H1 (cell line): ENCODE data around the gene EPB41L2. TPM values are rescaled to one million over a fixed set of nuclear protein-coding genes. Genes with fewer than 3 reads are reported as not detected.

Source experiments
- CTCF ChIA-PET: fragments of 300-600 bp; sonication (Branson Sonifier 250); formaldehyde crosslinking; loops from one replicate; lab custom pipeline; 2021; ENCODE audit not compliant: partially characterized antibody; lab: Charles Lee
- POLR2A ChIA-PET: fragments of 300-600 bp; sonication (Branson Sonifier 250); formaldehyde crosslinking; loops from one replicate; lab custom pipeline; 2021; ENCODE audit warnings: inconsistent platforms; ENCODE audit not compliant: partially characterized antibody; lab: Charles Lee
- DNase-seq, 2 experiments: peaks; one replicate each; pipeline versions ENCODE4 v3.0.0 to v3.0.0-alpha.2; 2010 to 2022; ENCODE audit warnings: low spot score in 2 of 2, low read depth in 1 of 2, mixed read lengths in 1 of 2
- FAIRE-seq: peaks from 2 replicates; lab custom pipeline; 2011; peaks lifted over from hg19 to GRCh38; lab: Jason Lieb, UNC
- H2AFZ ChIP-seq: 2 replicates; pipeline ENCODE4 v1.8.1; 2012; ENCODE audit warnings: low read length, inconsistent platforms
- H2AK5ac ChIP-seq: 2 replicates; pipeline ENCODE4 v1.6.1; 2013; ENCODE audit warnings: low read depth, low read length
- H2BK120ac ChIP-seq: replicated peaks from 2 replicates; pipeline ENCODE3; 2013; ENCODE audit warnings: low read depth, low read length, inconsistent platforms
- H2BK12ac ChIP-seq: 2 replicates; pipeline ENCODE4 v1.6.1; 2013; ENCODE audit warnings: low read depth, low read length
- H2BK15ac ChIP-seq: 2 replicates; pipeline ENCODE4 v1.6.1; 2013; ENCODE audit warnings: low read length
- H2BK20ac ChIP-seq: 2 replicates; pipeline ENCODE4 v1.6.1; 2013; ENCODE audit warnings: low read length
- H2BK5ac ChIP-seq: 2 replicates; pipeline ENCODE4 v1.6.1; 2013; ENCODE audit warnings: low read depth, low read length
- H3K14ac ChIP-seq: 2 replicates; pipeline ENCODE4 v1.6.1; 2013; ENCODE audit warnings: inconsistent platforms; ENCODE audit not compliant: insufficient read length
- H3K18ac ChIP-seq: 2 replicates; pipeline ENCODE4 v1.6.1; 2013; ENCODE audit warnings: low read length; ENCODE audit errors: extremely low read depth
- H3K23ac ChIP-seq: 2 replicates; pipeline ENCODE4 v1.6.1; 2013; ENCODE audit warnings: inconsistent platforms; ENCODE audit not compliant: insufficient read length
- H3K23me2 ChIP-seq: 2 replicates; pipeline ENCODE4 v1.6.1; 2013; ENCODE audit warnings: low read depth, low read length
- H3K27ac ChIP-seq: 2 replicates; pipeline ENCODE4 v1.6.1; 2011; ENCODE audit warnings: low read depth, low read length, inconsistent platforms
- H3K27me3 ChIP-seq, 4 experiments: replicated peaks in 1 of 4; 1 replicate in 1 of 4; 2 replicates in 3 of 4; pipeline versions ENCODE4 v1.6.1 to v1.8.1; 2011 to 2013; ENCODE audit warnings: low read length in 3 of 4, mild to moderate bottlenecking in 3 of 4, inconsistent platforms in 2 of 4, mixed read lengths in 2 of 4, moderate library complexity in 1 of 4; ENCODE audit not compliant: control insufficient read depth in 3 of 4, insufficient read depth in 3 of 4; ENCODE audit errors: extremely low read depth in 1 of 4
- H3K36me3 ChIP-seq, 4 experiments: 2 replicates each; pipeline versions ENCODE4 v1.6.1 to v1.8.1; 2011 to 2013; ENCODE audit warnings: mild to moderate bottlenecking in 4 of 4, low read length in 3 of 4, moderate library complexity in 2 of 4, control low read depth in 1 of 4, inconsistent platforms in 1 of 4; ENCODE audit not compliant: insufficient read depth in 4 of 4, control insufficient read depth in 2 of 4
- H3K4ac ChIP-seq: replicated peaks from 2 replicates; pipeline ENCODE3; 2013; ENCODE audit warnings: low read length, low read depth, mixed read lengths, inconsistent platforms; ENCODE audit not compliant: insufficient read length
- H3K4me1 ChIP-seq, 4 experiments: replicated peaks in 1 of 4; 1 replicate in 1 of 4; 2 replicates in 3 of 4; pipeline versions ENCODE4 v1.6.1 to v1.8.1; 2011 to 2013; ENCODE audit warnings: low read length in 3 of 4, inconsistent platforms in 2 of 4, mixed read lengths in 1 of 4; ENCODE audit not compliant: insufficient read depth in 4 of 4, control insufficient read depth in 3 of 4
- H3K4me2 ChIP-seq, 2 experiments: 2 replicates each; pipeline versions ENCODE4 v1.6.1 to v1.8.1; 2011 to 2013; ENCODE audit warnings: low read depth in 2 of 2, low read length in 2 of 2, control low read depth in 1 of 2, inconsistent platforms in 1 of 2, mild to moderate bottlenecking in 1 of 2; ENCODE audit not compliant: insufficient read depth in 1 of 2
- H3K4me3 ChIP-seq, 4 experiments: fragments of 200-600, 300-600 bp in 1 of 4; sonication (generic), shearing (Covaris generic), sonication (Bioruptor Twin) in 1 of 4; 2 replicates each; pipeline versions ENCODE4 v1.5.1 to v1.8.1; 2011 to 2016; ENCODE audit warnings: low read length in 4 of 4, low read depth in 3 of 4, control low read depth in 2 of 4, inconsistent platforms in 2 of 4, mild to moderate bottlenecking in 2 of 4, mixed read lengths in 1 of 4, moderate library complexity in 1 of 4; ENCODE audit not compliant: insufficient read depth in 2 of 4; ENCODE audit errors: extremely low read depth in 1 of 4
- H3K56ac ChIP-seq: replicated peaks from 2 replicates; pipeline ENCODE3; 2013; ENCODE audit warnings: low read depth, mild to moderate bottlenecking, mixed read lengths, low read length, inconsistent platforms; ENCODE audit not compliant: insufficient read length
- H3K79me1 ChIP-seq: 2 replicates; pipeline ENCODE4 v1.6.1; 2013; ENCODE audit warnings: low read depth, low read length, control low read depth
- H3K79me2 ChIP-seq, 2 experiments: 2 replicates each; pipeline versions ENCODE4 v1.6.1 to v1.8.1; 2012 to 2013; ENCODE audit warnings: low read length in 2 of 2, mild to moderate bottlenecking in 2 of 2, inconsistent platforms in 1 of 2; ENCODE audit not compliant: insufficient read depth in 2 of 2, control insufficient read depth in 1 of 2
- H3K9ac ChIP-seq, 4 experiments: replicated peaks in 1 of 4; 1 replicate in 1 of 4; 2 replicates in 3 of 4; pipeline versions ENCODE4 v1.6.1 to v1.8.1; 2011 to 2013; ENCODE audit warnings: low read depth in 3 of 4, low read length in 3 of 4, control low read depth in 2 of 4, mild to moderate bottlenecking in 2 of 4, moderate library complexity in 2 of 4, inconsistent platforms in 1 of 4; ENCODE audit errors: extremely low read depth in 1 of 4
- H3K9me3 ChIP-seq, 2 experiments: 2 replicates each; pipeline versions ENCODE4 v1.6.1 to v1.8.1; 2012 to 2013; ENCODE audit warnings: mild to moderate bottlenecking in 2 of 2, moderate library complexity in 2 of 2, control low read depth in 1 of 2, inconsistent platforms in 1 of 2, low read depth in 1 of 2, low read length in 1 of 2, mixed read lengths in 1 of 2; ENCODE audit not compliant: insufficient read depth in 2 of 2
- H4K20me1 ChIP-seq, 2 experiments: replicated peaks in 1 of 2; 2 replicates each; pipeline versions ENCODE3 to v1.8.1; 2011 to 2013; ENCODE audit warnings: inconsistent platforms in 2 of 2, low read length in 2 of 2, mild to moderate bottlenecking in 1 of 2; ENCODE audit not compliant: insufficient read depth in 2 of 2, control insufficient read depth in 1 of 2
- H4K5ac ChIP-seq: 2 replicates; pipeline ENCODE4 v1.6.1; 2013; ENCODE audit warnings: low read length, low read depth, mixed read lengths, inconsistent platforms; ENCODE audit not compliant: insufficient read length
- H4K8ac ChIP-seq: 2 replicates; pipeline ENCODE4 v1.8.0; 2013; ENCODE audit warnings: mild to moderate bottlenecking, moderate library complexity, low read length, inconsistent platforms; ENCODE audit not compliant: insufficient read depth; ENCODE audit errors: extremely low read depth
- H4K91ac ChIP-seq: replicated peaks from 2 replicates; pipeline ENCODE3; 2013; ENCODE audit warnings: low read length, mixed read lengths, inconsistent platforms; ENCODE audit not compliant: insufficient read length
- CHD1 ChIP-seq: IDR thresholded peaks from 2 replicates; pipeline ENCODE4 v1.6.1; 2012; ENCODE audit warnings: low read depth, low read length, improper control_type of control experiment
- MAFK ChIP-seq: IDR thresholded peaks from 2 replicates; pipeline ENCODE4 v1.6.1; 2012; ENCODE audit warnings: low read depth, mild to moderate bottlenecking, improper control_type of control experiment, low read length
- POLR2A ChIP-seq, 2 experiments: IDR thresholded peaks; 1 replicate in 1 of 2; 2 replicates in 1 of 2; pipeline ENCODE4 v1.6.1; 2011; ENCODE audit warnings: low read depth in 2 of 2, low read length in 2 of 2, mild to moderate bottlenecking in 2 of 2; ENCODE audit errors: control extremely low read depth in 1 of 2
- RBBP5 ChIP-seq: IDR thresholded peaks from 2 replicates; pipeline ENCODE4 v1.7.1; 2012; ENCODE audit warnings: low read depth, mild to moderate bottlenecking, inconsistent platforms, low read length, moderate library complexity, borderline replicate concordance
- RFX5 ChIP-seq: IDR thresholded peaks from 2 replicates; pipeline ENCODE4 v1.6.1; 2011; ENCODE audit warnings: low read depth, low read length, improper control_type of control experiment, borderline replicate concordance
- USF2 ChIP-seq: IDR thresholded peaks from 2 replicates; pipeline ENCODE4 v1.6.1; 2011; ENCODE audit warnings: low read length, improper control_type of control experiment
- WGBS, 2 experiments: shearing (Covaris generic) in 1 of 2; methylation state at CpG; one replicate each; pipeline versions ENCODE4 v1.1.6 to v1.1.7; 2013 to 2015; ENCODE audit warnings: low lambda C conversion rate in 2 of 2, mixed read lengths in 2 of 2, inconsistent platforms in 1 of 2, low coverage in 1 of 2, missing lambda C conversion rate in 1 of 2; ENCODE audit not compliant: insufficient replicate concordance in 2 of 2, insufficient coverage in 1 of 2, insufficient read length in 1 of 2; ENCODE audit errors: extremely low coverage in 1 of 2, missing lambda C conversion rate in 1 of 2; 5-methylcytosine and 5-hydroxymethylcytosine counted together
- polyA plus RNA-seq, 7 experiments: library from polyadenylated mRNA; depleted of rRNA in 3 of 7; stranded (reverse) in 5 of 7; unstranded in 2 of 7; fragments of >200 nt in 5 of 7; fragments of 200-250 nt in 2 of 7; gene quantifications; 1 replicate in 5 of 7; 2 replicates in 1 of 7; 4 replicates in 1 of 7; pipeline versions ENCODE4 v1.2.1 to v1.2.3, GENCODE V29; 2011 to 2013; ENCODE audit warnings: missing spikeins in 2 of 7, mixed read lengths in 2 of 7
- total RNA-seq: library from RNA; stranded (reverse); fragmentation: NEBNext Ultra II Directional; extraction: Animal tissue kit (Norgen Biotek cat#: 25700); gene quantifications from 2 replicates; pipeline ENCODE4 v1.2.1, GENCODE V29; 2021

The EPB41L2 gene
- total and polyA plus RNA-seq, 2 of the 8 experiments (the other 6 are each of a cell fraction or from before 2014, with no cell fraction given) = 22.5 to 123 TPM

GRCh38 chr6:130814506-130814905, 248.5 kb downstream of the EPB41L2 start:
- no peaks in the 10 kb centered on the region for H3K36me3 ChIP-seq
- no peak overlapping the region for H4K91ac ChIP-seq
- no peak overlapping the region for H3K56ac ChIP-seq
- no peak overlapping the region for H2BK120ac ChIP-seq
- no peak overlapping the region for H3K14ac ChIP-seq
- H2BK5ac ChIP-seq = no peak overlapping the region
- no peak overlapping the region for H2BK15ac ChIP-seq
- H3K23me2 ChIP-seq = no peaks in the 10 kb centered on the region
- H2AFZ ChIP-seq = no peak overlapping the region
- H3K4ac ChIP-seq = no peak overlapping the region
- no peak overlapping the region for H3K27ac ChIP-seq
- no peak overlapping the region for H3K23ac ChIP-seq
- H3K9ac ChIP-seq = no peak overlapping the region
- no peak overlapping the region for H3K4me3 ChIP-seq
- H3K79me2 ChIP-seq = no peaks in the 10 kb centered on the region
- H2BK12ac ChIP-seq = no peak overlapping the region
- H3K18ac ChIP-seq = no peak overlapping the region
- no peak overlapping the region for H2AK5ac ChIP-seq
- DNase-seq (no peak), FAIRE-seq (no peak)
- no peak overlapping the region for H2BK20ac ChIP-seq
- peaks cover 0 to 1% (median 0%) of the 10 kb centered on the region in 4 experiments; a peak in 1 of 7 replicates for H3K27me3 ChIP-seq
- no peak overlapping the region for H3K4me2 ChIP-seq
- no peak overlapping the region for H4K8ac ChIP-seq
- POLR2A ChIA-PET = interaction anchor here (1.1 kb wide), 1 partner anchor 10 kb away, joined by 3 read pairs; no protein-coding TSS in a partner anchor
- no peaks in the 10 kb centered on the region for H3K9me3 ChIP-seq
- H4K5ac ChIP-seq = no peak overlapping the region
- CTCF ChIA-PET = interaction anchor here (1.1 kb wide), 1 partner anchor 13 kb away, joined by 4 read pairs; the partner anchor contains the start of gene SMLR1
- H3K4me1 ChIP-seq = no peaks in the 10 kb centered on the region
- H3K79me1 ChIP-seq = no peaks in the 10 kb centered on the region
- 95% methylated on average over 3 of the region's 3 CpGs; no CpG with 5 or more reads in 1 of the 2 experiments for WGBS, 2 experiments
- H4K20me1 ChIP-seq = no peaks in the 10 kb centered on the region
- TF ChIP-seq RBBP5 (no peak), POLR2A (IDR thresholded peaks at IDR 0.05; ENCODE audit: control extremely low read depth in 1 of 2, low read depth in 2 of 2, low read length in 2 of 2) (no peak), RFX5 (no peak), USF2 (no peak), MAFK (no peak), CHD1 (no peak)
